HEK293T (cell line): ENCODE results near the gene GRK1.

Experiments
- CTCF ChIA-PET: fragments of 350-600 bp; formaldehyde crosslinking; extraction: SDS; loops from one replicate; lab custom pipeline; 2021; ENCODE audit warnings: antibody characterized with exemption, inconsistent platforms; lab: Yijun Ruan, JAX
- POLR2A ChIA-PET: fragments of 350-600 bp; formaldehyde crosslinking; extraction: SDS; loops from one replicate; lab custom pipeline; 2020; ENCODE audit warnings: antibody characterized with exemption, inconsistent platforms; lab: Yijun Ruan, JAX
- DNase-seq: peaks from one replicate; pipeline ENCODE4 v3.0.0; 2012; ENCODE audit warnings: mixed read lengths; ENCODE audit errors: extremely low spot score
- ARNT ChIP-seq: fragments of 450-650 bp; IDR thresholded peaks from 2 replicates; pipeline ENCODE4 v1.6.1; 2017; ENCODE audit warnings: mild to moderate bottlenecking
- BHLHE40 ChIP-seq: fragments of 450-650 bp; IDR thresholded peaks from 2 replicates; pipeline ENCODE4 v1.6.1; 2016; ENCODE audit warnings: mild to moderate bottlenecking, moderate library complexity, borderline replicate concordance
- CTBP1 ChIP-seq: fragments of 450-650 bp; IDR thresholded peaks from 2 replicates; pipeline ENCODE4 v1.6.1; 2016; ENCODE audit warnings: borderline replicate concordance
- ELF4 ChIP-seq: fragments of 450-650 bp; IDR thresholded peaks from 2 replicates; pipeline ENCODE4 v1.6.1; 2017; ENCODE audit warnings: antibody characterized with exemption
- FOXA1 ChIP-seq: fragments of 450-650 bp; IDR thresholded peaks from 2 replicates; pipeline ENCODE4 v1.6.1; 2016; ENCODE audit warnings: mild to moderate bottlenecking
- FOXK2 ChIP-seq: fragments of 450-650 bp; IDR thresholded peaks from 2 replicates; pipeline ENCODE4 v1.6.1; 2016; ENCODE audit warnings: mild to moderate bottlenecking
- FOXM1 ChIP-seq: fragments of 450-650 bp; IDR thresholded peaks from 2 replicates; pipeline ENCODE4 v1.6.1; 2017; ENCODE audit warnings: mild to moderate bottlenecking, borderline replicate concordance
- HDGF ChIP-seq: fragments of 450-650 bp; IDR thresholded peaks from 2 replicates; pipeline ENCODE4 v1.6.1; 2017; ENCODE audit warnings: antibody characterized with exemption, borderline replicate concordance
- L3MBTL2 ChIP-seq: fragments of 450-650 bp; conservative IDR thresholded peaks from 2 replicates; pipeline ENCODE4 v1.6.1; 2016; ENCODE audit warnings: mild to moderate bottlenecking
- LEF1 ChIP-seq: fragments of 450-650 bp; IDR thresholded peaks from 2 replicates; pipeline ENCODE4 v1.6.1; 2017; ENCODE audit warnings: mild to moderate bottlenecking, borderline replicate concordance
- NFRKB ChIP-seq: fragments of 450-650 bp; IDR thresholded peaks from 2 replicates; pipeline ENCODE4 v1.6.1; 2016; ENCODE audit warnings: mild to moderate bottlenecking, moderate library complexity
- PKNOX1 ChIP-seq: fragments of 450-650 bp; IDR thresholded peaks from 2 replicates; pipeline ENCODE4 v1.6.1; 2016
- SP1 ChIP-seq: fragments of 450-650 bp; IDR thresholded peaks from 2 replicates; pipeline ENCODE4 v1.6.1; 2017
- SUZ12 ChIP-seq: fragments of 450-650 bp; IDR thresholded peaks from 2 replicates; pipeline ENCODE4 v1.6.1; 2016; ENCODE audit warnings: mild to moderate bottlenecking
- TARDBP ChIP-seq: fragments of 450-650 bp; IDR thresholded peaks from 2 replicates; pipeline ENCODE4 v1.6.1; 2016
- ZNF384 ChIP-seq: fragments of 450-650 bp; IDR thresholded peaks from 2 replicates; pipeline ENCODE4 v1.6.1; 2016

The GRK1 gene

GRCh38 chr13:113766035-113766800 lies 99.2 kb downstream of the GRK1 start:
- ChIA-PET POLR2A (no interaction called here), CTCF (no interaction called here)
- no peak for DNase-seq
- TF ChIP-seq BHLHE40 (no peak), NFRKB (no peak), SUZ12 (no peak), ELF4 (no peak), PKNOX1 (no peak), FOXM1 (no peak)

DNA sequence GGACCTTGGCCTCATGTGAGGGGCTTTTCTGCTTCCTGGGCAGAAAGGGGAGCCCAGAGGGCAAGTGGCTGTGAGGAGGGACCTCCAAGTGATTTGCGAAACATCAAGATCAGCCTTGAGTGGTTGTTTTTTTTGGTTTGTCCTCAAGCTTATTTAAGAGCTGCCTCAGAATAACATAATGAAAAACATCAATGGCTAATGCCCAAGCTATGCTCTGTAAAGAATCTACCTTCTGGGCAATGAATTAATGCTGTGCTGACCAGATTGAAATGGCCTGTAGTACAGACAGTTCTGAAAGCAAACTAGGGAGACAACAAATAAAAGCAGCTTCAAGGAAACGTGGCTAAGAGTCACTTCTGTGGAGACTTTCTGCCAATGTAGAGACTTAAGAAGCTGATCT lies 100.3 kb downstream of the GRK1 start:
- TF ChIP-seq PKNOX1 (no peak), FOXA1 (no peak), HDGF (no peak), TARDBP (no peak), LEF1 (no peak), ELF4 (no peak), L3MBTL2 (no peak), FOXK2 (no peak), SP1 (no peak)
- ChIA-PET POLR2A (no interaction called here), CTCF (no interaction called here)
- no peak for DNase-seq

- POLR2A ChIA-PET, result no interaction called here
- DNase-seq, result no peak
- TF ChIP-seq ELF4 (no peak), FOXM1 (no peak), LEF1 (no peak), HDGF (no peak), PKNOX1 (no peak), NFRKB (no peak), BHLHE40 (no peak), ARNT (no peak), CTBP1 (no peak), L3MBTL2 (no peak), TARDBP (no peak), SP1 (no peak), ZNF384 (no peak), FOXK2 (no peak), SUZ12 (no peak), FOXA1 (no peak)
- CTCF ChIA-PET, result interaction anchor here (0.5 kb wide), 1 partner anchor 88 kb away, joined by 4 read pairs; no protein-coding TSS in a partner anchor
These were observed 101.2 kb downstream of the GRK1 start for GRCh38 chr13:113768018-113768905.

GRCh38 chr13:113769106-113769505 lies 102.1 kb downstream of the GRK1 start:
- POLR2A ChIA-PET, result no interaction called here
- TF ChIP-seq PKNOX1, result no peak
- no peak for TF ChIP-seq FOXA1
- TF ChIP-seq NFRKB, result no peak
- TF ChIP-seq FOXM1, result no peak
- TF ChIP-seq ZNF384, result no peak
- no peak for TF ChIP-seq SP1
- no peak for TF ChIP-seq HDGF
- TF ChIP-seq SUZ12, result no peak
- no peak for TF ChIP-seq TARDBP
- TF ChIP-seq FOXK2, result no peak
- TF ChIP-seq ARNT, result no peak
- no peak for TF ChIP-seq LEF1
- TF ChIP-seq L3MBTL2, result no peak
- no peak for TF ChIP-seq CTBP1
- TF ChIP-seq BHLHE40, result no peak
- no peak for TF ChIP-seq ELF4
- CTCF ChIA-PET, result no interaction called here
- no peak for DNase-seq

DNA sequence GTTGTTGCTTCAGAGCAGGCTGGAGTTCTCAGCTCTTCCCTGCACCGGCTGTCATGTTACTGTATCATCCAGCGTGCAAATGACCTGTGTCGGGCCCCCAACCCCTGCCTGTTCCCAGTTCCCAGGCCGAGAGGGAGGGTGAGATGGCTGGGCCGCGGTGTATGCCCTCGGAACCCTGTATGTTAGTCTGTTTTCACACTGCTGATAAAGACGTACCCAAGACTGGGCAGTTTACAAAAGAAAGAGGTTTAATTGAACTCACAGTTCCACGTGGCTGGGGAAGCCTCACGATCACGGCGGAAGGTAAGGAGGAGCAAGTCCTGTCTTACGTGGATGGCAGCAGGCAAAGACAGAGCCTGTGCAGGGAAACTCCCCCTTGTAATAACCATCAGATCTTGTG lies 102.9 kb downstream of the GRK1 start:
- ChIA-PET CTCF (no interaction called here), POLR2A (no interaction called here)
- no peak for DNase-seq
- no peak for TF ChIP-seq ARNT
- TF ChIP-seq HDGF, result no peak
- no peak for TF ChIP-seq SUZ12
- no peak for TF ChIP-seq ZNF384
- TF ChIP-seq L3MBTL2, result no peak
- no peak for TF ChIP-seq FOXM1
- no peak for TF ChIP-seq ELF4
- no peak for TF ChIP-seq NFRKB
- no peak for TF ChIP-seq PKNOX1
- TF ChIP-seq SP1, result no peak
- TF ChIP-seq LEF1, result no peak
- no peak for TF ChIP-seq FOXA1
- no peak for TF ChIP-seq BHLHE40
